ENCODE data around the gene NKD1.

NKD1 gene

DNA sequence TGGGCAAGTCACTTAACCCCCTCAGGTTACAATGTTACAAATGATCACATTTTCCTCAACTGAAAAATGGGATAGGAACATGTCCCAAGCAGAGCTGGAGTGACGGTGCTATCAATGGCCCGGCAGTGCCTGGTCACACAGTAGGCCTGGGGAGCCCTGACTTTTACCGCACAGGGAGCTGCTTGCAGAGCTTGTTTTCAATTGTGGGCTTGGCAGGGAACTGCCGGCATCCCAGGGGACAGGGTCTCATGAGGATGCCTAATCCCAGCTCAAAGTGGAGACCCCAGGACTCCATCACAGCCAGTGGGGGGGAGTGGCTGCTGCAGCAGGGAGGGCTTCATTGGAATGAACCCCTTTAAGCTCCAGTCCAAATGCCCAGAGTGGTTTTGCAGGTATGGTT is 121.5 kb downstream of the NKD1 start:
- Histone ChIP-seq H3K4me3 (ENCODE audit: low read length) (no peak overlapping the region), H3K27ac (ENCODE audit: low read length) (no peak overlapping the region), H3K9ac (ENCODE audit: low read length) (no peak overlapping the region), H3K79me2 (ENCODE audit: low read length) (no peaks in the 10 kb centered on the region), H3F3A (ENCODE audit: insufficient read depth, low read length) (no peaks in the 10 kb centered on the region; the same call in 1 of the 2 replicates), H4K20me1 (ENCODE audit: insufficient read depth, low read length) (no peaks in the 10 kb centered on the region), H3K9me3 (replicated peaks; ENCODE audit: insufficient read depth, low read length) (no peaks in the 10 kb centered on the region; the same call in 1 of the 2 replicates), H2AFZ (ENCODE audit: low read length) (no peak overlapping the region), H3K4me2 (ENCODE audit: low read depth, low read length) (no peak overlapping the region), H3K9me2 (replicated peaks; ENCODE audit: insufficient read depth, low read length) (no peaks in the 10 kb centered on the region), H3K4me1 (ENCODE audit: low read length) (no peaks in the 10 kb centered on the region), H3K27me3 (replicated peaks; ENCODE audit: insufficient read depth, low read length) (no peaks in the 10 kb centered on the region), H3K36me3 (replicated peaks; ENCODE audit: insufficient read depth, low read length) (peaks cover 9% of the 10 kb centered on the region; the same call in 1 of the 2 replicates)
- TF ChIP-seq EZH2 (optimal IDR thresholded peaks at IDR 0.05; ENCODE audit: low read depth, low read length) (no peak), EZH2phosphoT487 (IDR thresholded peaks at IDR 0.05; ENCODE audit: low read length) (no peak)
- TF ChIP-seq, protein P1, sequence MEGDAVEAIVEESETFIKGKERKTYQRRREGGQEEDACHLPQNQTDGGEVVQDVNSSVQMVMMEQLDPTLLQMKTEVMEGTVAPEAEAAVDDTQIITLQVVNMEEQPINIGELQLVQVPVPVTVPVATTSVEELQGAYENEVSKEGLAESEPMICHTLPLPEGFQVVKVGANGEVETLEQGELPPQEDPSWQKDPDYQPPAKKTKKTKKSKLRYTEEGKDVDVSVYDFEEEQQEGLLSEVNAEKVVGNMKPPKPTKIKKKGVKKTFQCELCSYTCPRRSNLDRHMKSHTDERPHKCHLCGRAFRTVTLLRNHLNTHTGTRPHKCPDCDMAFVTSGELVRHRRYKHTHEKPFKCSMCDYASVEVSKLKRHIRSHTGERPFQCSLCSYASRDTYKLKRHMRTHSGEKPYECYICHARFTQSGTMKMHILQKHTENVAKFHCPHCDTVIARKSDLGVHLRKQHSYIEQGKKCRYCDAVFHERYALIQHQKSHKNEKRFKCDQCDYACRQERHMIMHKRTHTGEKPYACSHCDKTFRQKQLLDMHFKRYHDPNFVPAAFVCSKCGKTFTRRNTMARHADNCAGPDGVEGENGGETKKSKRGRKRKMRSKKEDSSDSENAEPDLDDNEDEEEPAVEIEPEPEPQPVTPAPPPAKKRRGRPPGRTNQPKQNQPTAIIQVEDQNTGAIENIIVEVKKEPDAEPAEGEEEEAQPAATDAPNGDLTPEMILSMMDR (IDR thresholded peaks at IDR 0.05; ENCODE audit: low read length) = no peak
- no peak for DNase-seq

DNA sequence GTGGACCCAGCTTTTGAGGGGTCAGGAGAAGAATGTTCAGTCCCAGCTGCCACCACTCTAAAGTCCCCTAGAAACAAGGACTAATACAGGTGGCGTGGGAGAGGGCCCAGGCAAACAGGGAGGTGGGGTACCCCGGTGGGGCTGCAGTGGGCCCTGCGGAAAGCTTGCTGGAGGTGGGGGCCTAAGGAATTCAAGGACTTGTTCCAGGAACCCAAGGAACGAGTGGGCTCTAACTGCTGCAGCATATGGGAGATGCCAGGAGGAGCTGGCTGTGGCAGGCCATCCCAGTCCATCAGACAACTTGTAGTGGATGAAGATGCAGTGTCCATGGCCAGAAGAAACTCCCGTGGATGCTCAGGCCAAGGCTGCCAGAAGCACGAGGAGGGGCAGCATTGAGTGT is 122.3 kb downstream of the NKD1 start:
- H3K4me2 ChIP-seq (ENCODE audit: low read depth, low read length) = no peak overlapping the region
- H3K9ac ChIP-seq (ENCODE audit: low read length) = no peak overlapping the region
- no peak overlapping the region for H3K27ac ChIP-seq (ENCODE audit: low read length)
- no peaks in the 10 kb centered on the region; the same call in 1 of the 2 replicates for H3K9me3 ChIP-seq (replicated peaks; ENCODE audit: insufficient read depth, low read length)
- no peaks in the 10 kb centered on the region for H3K4me1 ChIP-seq (ENCODE audit: low read length)
- DNase-seq = no peak
- no peak overlapping the region for H3K4me3 ChIP-seq (ENCODE audit: low read length)
- no peaks in the 10 kb centered on the region for H3K9me2 ChIP-seq (replicated peaks; ENCODE audit: insufficient read depth, low read length)
- H3K27me3 ChIP-seq (replicated peaks; ENCODE audit: insufficient read depth, low read length) = no peaks in the 10 kb centered on the region
- TF ChIP-seq EZH2 (optimal IDR thresholded peaks at IDR 0.05; ENCODE audit: low read depth, low read length) (no peak), EZH2phosphoT487 (IDR thresholded peaks at IDR 0.05; ENCODE audit: low read length) (no peak)
- TF ChIP-seq, protein P1 (IDR thresholded peaks at IDR 0.05; ENCODE audit: low read length) = no peak
- H2AFZ ChIP-seq (ENCODE audit: low read length) = no peak overlapping the region
- peaks cover 12% of the 10 kb centered on the region for H3K36me3 ChIP-seq (replicated peaks; ENCODE audit: insufficient read depth, low read length)
- no peaks in the 10 kb centered on the region for H4K20me1 ChIP-seq (ENCODE audit: insufficient read depth, low read length)
- no peaks in the 10 kb centered on the region for H3K79me2 ChIP-seq (ENCODE audit: low read length)
- no peaks in the 10 kb centered on the region; the same call in 1 of the 2 replicates for H3F3A ChIP-seq (ENCODE audit: insufficient read depth, low read length)

GRCh38 chr16:50671644-50672260 is 123.6 kb downstream of the NKD1 start:
- no peaks in the 10 kb centered on the region for H3K4me1 ChIP-seq (ENCODE audit: low read length)
- no peaks in the 10 kb centered on the region; the same call in 1 of the 2 replicates for H3K9me3 ChIP-seq (replicated peaks; ENCODE audit: insufficient read depth, low read length)
- no peaks in the 10 kb centered on the region for H3K9me2 ChIP-seq (replicated peaks; ENCODE audit: insufficient read depth, low read length)
- no peak overlapping the region for H2AFZ ChIP-seq (ENCODE audit: low read length)
- H3K79me2 ChIP-seq (ENCODE audit: low read length) = no peaks in the 10 kb centered on the region
- no peak overlapping the region for H3K4me3 ChIP-seq (ENCODE audit: low read length)
- H3K27me3 ChIP-seq (replicated peaks; ENCODE audit: insufficient read depth, low read length) = no peaks in the 10 kb centered on the region
- no peak for TF ChIP-seq EZH2 (optimal IDR thresholded peaks at IDR 0.05; ENCODE audit: low read depth, low read length)
- TF ChIP-seq, protein P1 (IDR thresholded peaks at IDR 0.05; ENCODE audit: low read length) = peak; percentile 80
- H3K9ac ChIP-seq (ENCODE audit: low read length) = no peak overlapping the region
- H3K36me3 ChIP-seq (replicated peaks; ENCODE audit: insufficient read depth, low read length) = peaks cover 16% of the 10 kb centered on the region
- H3F3A ChIP-seq (ENCODE audit: insufficient read depth, low read length) = no peaks in the 10 kb centered on the region; the same call in 1 of the 2 replicates
- no peak overlapping the region for H3K4me2 ChIP-seq (ENCODE audit: low read depth, low read length)
- peak; percentile 69 for DNase-seq
- no peaks in the 10 kb centered on the region for H4K20me1 ChIP-seq (ENCODE audit: insufficient read depth, low read length)
- H3K27ac ChIP-seq (ENCODE audit: low read length) = no peak overlapping the region

Measured in MM.1S (cell line).